ENCODE measurements around the gene ZNF846. TPM values are rescaled to one million over a fixed set of nuclear protein-coding genes. Genes with fewer than 3 reads are reported as not detected.
"Not testable (repeated sequence)": the region's sequence is repeated elsewhere in the genome, so short reads cannot be mapped to it uniquely, and the experiment has no call there.

Gene ZNF846
- total RNA-seq, 1 donor, result 14.6 TPM

- DNase-seq (ENCODE audit: low read depth), result no peak
- H3K4me3 ChIP-seq (ENCODE audit: low read depth, low read length), result no peak overlapping the region
- no peak for TF ChIP-seq CTCF (IDR thresholded peaks at IDR 0.05; ENCODE audit: insufficient read depth, low read length)
These were observed 20.5 kb upstream of the ZNF846 start for GRCh38 chr19:9789066-9789465.

GRCh38 chr19:9788604-9789003 is 20.1 kb upstream of the ZNF846 start:
- DNase-seq (ENCODE audit: low read depth); H3K4me3 ChIP-seq (ENCODE audit: low read depth, low read length): not testable (repeated sequence)

GRCh38 chr19:9786819-9787218 is 18.3 kb upstream of the ZNF846 start:
- no peak for TF ChIP-seq CTCF (IDR thresholded peaks at IDR 0.05; ENCODE audit: insufficient read depth, low read length)
- no peak for DNase-seq (ENCODE audit: low read depth)
- no peak overlapping the region for H3K4me3 ChIP-seq (ENCODE audit: low read depth, low read length)

- no peak for DNase-seq (ENCODE audit: low read depth)
- TF ChIP-seq CTCF (IDR thresholded peaks at IDR 0.05; ENCODE audit: insufficient read depth, low read length), result no peak
- peak overlapping the region; percentile 85 for H3K4me3 ChIP-seq (ENCODE audit: low read depth, low read length)
These were observed 17.8 kb upstream of the ZNF846 start for GRCh38 chr19:9786342-9786741.

GRCh38 chr19:9785367-9786331 is 17.1 kb upstream of the ZNF846 start:
- no peak for TF ChIP-seq CTCF (IDR thresholded peaks at IDR 0.05; ENCODE audit: insufficient read depth, low read length)

GRCh38 chr19:9784163-9784496 is 15.6 kb upstream of the ZNF846 start:
- DNase-seq (ENCODE audit: low read depth); H3K4me3 ChIP-seq (ENCODE audit: low read depth, low read length): not testable (repeated sequence)

More at GRCh38 chr19:9785367-9786331, 17.1 kb upstream of the ZNF846 start:
- peak; percentile 93 for DNase-seq (ENCODE audit: low read depth)
- peak overlapping the region; percentile 85 for H3K4me3 ChIP-seq (ENCODE audit: low read depth, low read length)

DNA sequence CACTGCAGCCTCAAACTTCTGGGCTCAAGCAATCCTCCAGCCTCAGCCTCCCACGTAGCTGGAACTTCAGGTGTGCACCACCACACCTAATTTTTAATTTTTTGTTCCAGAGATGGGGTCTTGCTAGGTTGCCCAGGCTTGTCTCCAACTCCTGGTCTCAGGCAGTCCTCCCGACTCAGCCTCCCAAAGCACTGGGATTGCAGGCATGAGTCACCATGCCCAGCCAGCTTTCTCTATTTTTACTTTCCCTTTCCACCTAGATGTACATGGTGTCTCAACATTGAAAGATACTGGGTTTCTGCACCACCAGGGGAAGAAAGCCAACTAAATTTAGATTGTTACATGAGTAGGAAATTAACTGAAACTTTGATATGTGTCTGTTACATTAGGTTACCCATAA is 13.8 kb upstream of the ZNF846 start:
- no peak overlapping the region for H3K4me3 ChIP-seq (ENCODE audit: low read depth, low read length)
- no peak for TF ChIP-seq CTCF (IDR thresholded peaks at IDR 0.05; ENCODE audit: insufficient read depth, low read length)
- no peak for DNase-seq (ENCODE audit: low read depth)
